Activated T-helper 9 cell treated with anti-CD3 and anti-CD28 coated beads, Interleukin-2, amount 50 U/mL, for 16 hours (primary cell): ENCODE data around the gene AKR7A2.

ENCODE experiments used
- DNase-seq: peaks from one replicate; pipeline ENCODE4 v3.0.0-alpha.2; 2020; ENCODE audit warnings: low read depth

The AKR7A2 gene

DNA sequence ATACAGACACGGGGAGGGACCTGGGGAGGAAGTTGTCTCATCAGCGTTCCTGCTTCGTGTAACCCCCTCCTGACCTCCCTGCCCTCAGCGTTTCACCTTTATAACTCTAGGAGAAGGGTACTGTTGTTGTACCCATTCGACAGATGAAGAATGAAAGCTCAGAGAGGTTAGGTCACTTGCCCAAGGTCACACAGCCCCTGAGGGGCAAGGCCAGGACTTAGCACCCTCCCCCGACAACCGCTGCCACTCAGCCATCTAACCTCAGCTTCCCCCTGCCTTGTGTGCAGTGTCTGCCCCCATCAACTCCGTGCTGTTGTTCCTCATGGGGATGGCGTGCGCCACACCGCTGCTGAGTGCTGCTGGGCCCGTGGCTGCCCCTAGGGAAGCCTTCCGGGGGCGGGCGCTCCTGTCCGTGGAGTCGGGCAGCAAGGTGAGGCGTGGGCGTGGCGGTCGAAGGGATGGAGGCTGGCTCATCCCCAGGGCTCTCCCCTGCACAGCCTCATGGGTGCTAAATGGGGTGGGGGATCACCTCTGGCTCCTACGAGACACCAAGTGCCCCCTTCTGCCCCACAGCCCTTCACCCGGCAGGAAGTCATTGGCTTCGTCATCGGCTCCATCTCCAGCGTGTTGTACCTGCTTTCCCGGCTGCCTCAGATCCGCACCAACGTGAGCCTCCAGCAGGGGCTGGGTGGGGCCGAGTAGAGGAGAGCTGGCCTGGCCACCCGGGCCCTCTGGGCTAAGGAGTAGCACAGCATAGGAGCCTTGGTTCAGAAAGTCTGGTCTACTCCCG lies 14.2 kb upstream of the AKR7A2 start:
- no peak for DNase-seq

DNA sequence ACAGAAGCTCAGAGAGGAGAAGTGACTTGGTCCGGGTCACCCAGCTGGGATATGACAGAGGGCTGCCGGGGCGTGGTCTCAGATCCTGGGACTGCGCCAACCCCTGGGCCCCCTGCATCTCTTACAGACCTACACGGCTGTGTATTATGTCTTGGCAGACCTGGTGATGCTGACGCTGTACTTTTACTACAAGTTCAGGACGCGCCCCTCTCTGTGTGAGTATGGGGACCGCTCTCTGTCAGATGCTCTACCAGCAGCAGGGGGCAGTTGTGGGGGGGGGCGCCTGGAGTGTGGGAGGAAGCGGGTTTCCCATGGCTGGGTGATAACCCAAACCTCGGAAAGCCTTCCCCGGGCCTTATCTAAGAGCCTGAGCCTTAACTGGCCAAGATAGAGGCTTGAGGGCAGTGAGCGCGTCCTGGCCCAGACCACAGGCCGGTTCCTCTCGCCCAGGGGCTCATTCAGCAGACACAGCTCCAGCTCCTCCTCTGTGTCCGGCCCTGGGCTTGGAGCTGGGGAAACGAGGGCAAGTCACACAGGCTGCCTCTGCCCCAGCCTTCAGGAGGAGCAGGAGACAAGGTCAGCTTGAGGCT lies 13.5 kb upstream of the AKR7A2 start:
- no peak for DNase-seq

DNA sequence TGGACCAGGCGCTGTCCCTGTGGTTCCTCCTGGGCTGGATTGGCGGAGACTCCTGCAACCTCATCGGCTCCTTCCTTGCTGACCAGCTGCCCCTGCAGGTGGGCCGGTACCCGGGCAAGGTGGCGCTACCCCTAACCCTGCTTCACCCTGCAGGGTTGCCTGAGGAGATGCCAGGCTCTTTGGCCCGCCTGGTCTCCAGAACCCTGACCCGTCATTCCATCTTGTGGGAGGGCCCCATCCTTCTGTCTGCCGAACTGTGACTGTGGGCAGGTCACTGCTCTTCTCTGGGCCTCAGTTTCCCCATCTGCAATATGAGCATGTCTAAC lies 12.7 kb upstream of the AKR7A2 start:
- no peak for DNase-seq

DNA sequence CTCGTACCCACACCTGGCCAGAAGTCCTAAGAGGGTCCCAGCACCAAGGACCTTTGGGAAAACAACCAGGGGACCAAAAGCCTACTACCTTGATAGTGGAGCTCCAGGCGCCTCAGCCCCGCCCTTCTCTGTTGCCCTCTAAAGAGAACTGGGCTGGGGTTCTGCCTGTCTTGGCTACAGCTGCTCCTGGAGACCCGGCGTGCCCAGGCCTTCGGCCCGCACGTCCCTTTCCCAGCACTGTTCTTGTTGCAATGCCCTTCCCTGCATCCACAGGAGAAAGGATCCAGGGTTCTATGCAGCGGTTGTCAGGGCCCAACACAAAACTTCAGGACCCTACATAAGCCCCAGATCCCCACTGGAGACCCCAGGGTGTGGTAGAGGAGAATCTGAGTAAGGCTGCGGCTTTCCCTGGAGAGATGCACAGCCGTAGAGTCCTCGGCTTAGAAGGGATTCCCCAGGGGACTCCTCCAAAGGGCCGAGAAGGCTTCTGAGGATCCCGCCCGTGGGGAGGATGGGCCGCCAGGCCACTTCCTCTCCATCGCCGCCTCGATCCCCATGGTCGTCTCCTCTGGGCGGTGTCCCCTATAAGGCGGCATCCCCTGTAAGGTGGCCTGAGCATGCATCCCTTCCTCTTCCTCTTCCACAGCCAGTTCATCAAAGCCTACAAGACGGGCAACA lies 12.2 kb upstream of the AKR7A2 start:
- DNase-seq: no peak

DNA sequence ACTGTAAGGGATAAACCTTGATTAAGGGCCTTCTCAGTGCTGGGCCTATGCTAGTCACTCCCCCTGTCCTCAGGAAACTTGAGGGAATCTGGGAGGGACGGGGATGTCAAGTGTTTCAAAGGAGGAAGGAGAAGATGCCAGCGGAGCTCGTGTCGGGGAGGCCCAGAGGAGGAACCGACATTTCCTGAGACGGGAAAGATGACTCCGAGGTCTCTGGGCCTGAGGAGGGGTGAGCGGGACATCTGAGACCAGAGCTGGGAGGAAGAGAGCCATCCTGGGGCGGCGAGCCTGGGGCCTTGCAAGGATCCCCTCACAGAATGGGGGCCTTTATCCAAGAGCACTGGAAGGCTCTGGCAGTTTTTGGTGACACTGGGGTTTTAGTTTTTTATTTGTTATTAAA lies 10.5 kb upstream of the AKR7A2 start:
- DNase-seq: no peak

DNA sequence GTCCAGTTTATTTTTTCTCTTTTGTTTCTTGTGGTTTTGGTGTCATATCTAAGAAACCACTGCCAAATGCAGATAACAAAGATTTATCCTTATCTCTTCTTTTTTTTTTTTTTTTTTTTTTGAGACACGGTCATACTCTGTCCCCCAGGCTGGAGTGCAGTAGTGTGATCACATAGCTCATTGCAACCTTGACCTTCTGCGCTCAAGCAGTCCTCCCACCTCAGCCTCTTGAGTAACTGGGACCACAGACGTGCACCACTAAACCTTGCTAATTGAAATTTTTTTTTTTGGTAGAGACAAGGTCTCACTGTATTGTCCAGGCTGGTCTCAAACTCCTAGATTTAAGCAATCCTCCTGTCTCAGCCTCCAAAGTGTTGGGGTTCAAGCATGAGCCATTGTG lies 9.1 kb upstream of the AKR7A2 start:
- no peak for DNase-seq

DNA sequence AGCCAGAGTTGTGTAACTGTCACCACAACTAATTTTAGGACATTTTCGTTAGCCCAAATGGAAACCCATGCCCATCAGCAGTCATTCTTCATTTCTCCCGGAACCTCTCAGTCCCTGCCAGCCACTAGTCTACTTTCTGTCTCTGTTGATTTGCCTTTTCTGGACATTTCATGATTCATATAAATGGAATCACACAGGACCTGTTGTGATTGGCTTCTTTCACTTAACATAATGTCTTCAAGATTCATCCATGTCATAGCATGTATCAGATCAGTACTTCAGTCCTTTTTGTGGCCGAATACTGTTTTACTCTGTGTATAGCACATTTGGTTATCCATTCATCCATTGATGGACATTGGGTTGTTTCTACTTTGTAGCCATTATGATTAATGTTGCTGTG lies 7.3 kb upstream of the AKR7A2 start:
- DNase-seq: no peak

DNA sequence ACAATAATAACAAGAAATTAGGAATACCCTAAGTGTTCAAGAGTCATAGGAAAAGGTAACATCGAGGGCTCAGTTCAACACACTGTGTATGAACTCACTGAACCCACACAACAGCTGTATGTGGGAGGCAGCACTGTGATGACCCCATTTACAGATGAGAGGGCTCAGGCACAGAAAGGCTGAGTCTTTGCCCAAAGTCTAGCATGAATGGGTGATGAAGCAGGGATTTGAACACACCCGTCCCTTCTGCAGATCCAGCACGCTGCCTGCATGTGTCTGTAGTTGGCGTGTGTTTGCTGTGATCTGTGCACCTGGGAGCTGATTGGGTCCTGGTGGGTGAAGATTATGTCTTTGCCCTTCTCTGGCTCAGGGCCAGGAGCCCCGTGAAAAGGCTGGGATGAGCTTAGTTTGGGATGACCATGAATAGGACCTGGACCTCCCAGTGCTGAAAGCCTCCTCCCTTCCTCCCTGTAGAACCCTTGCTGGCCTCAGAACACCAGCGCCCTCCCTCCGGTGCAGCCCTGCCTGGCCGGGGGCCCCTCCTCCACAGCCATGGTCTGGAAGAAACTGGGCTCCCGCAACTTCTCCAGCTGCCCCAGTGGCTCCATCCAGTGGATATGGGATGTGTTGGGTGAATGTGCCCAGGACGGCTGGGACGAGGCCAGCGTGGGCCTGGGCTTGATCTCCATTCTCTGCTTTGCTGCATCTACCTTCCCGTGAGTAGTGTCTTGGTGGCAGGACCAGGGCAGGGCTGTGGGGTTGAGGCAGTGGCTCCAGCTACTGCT lies 5.4 kb upstream of the AKR7A2 start:
- no peak for DNase-seq

DNA sequence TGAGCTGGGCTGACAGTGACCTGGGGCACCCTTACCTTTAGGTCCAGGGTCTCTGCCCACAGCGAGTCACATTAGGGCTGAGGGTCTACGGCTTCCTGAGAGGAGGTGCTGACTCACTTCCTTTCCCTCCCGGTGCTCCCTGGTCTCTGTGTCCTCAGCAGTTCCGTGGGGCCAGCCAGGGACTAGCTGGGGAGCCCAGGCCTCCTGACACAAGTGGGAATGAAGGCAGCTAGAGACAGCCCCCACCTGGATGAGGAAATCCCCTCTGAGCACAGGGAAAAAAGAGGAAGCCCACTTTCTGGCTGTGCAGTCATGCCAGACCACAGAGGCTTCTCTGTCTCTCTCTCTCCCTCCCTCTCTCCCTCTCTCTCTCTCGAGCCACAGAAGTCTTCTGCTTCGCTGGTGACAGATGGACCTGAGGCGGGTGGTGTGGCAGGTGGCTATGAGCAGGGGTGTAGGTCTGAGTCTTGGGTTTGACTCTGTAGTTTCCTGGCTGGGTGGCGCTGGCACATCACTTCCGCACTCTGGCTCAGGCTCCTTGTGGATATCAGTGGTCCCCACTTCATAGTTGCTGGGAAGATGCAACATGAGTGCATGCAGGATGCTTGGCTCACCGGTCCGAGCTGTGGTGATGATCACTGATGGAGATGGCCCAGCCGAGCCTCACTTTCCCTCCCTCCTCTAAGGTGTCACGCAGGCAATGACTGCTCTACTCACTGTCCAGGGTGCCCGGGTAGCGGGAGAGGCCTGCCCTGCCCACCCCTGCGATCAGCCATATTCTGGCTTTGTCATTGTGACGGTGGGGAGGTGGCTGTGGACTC lies 3.6 kb upstream of the AKR7A2 start:
- no peak for DNase-seq

DNA sequence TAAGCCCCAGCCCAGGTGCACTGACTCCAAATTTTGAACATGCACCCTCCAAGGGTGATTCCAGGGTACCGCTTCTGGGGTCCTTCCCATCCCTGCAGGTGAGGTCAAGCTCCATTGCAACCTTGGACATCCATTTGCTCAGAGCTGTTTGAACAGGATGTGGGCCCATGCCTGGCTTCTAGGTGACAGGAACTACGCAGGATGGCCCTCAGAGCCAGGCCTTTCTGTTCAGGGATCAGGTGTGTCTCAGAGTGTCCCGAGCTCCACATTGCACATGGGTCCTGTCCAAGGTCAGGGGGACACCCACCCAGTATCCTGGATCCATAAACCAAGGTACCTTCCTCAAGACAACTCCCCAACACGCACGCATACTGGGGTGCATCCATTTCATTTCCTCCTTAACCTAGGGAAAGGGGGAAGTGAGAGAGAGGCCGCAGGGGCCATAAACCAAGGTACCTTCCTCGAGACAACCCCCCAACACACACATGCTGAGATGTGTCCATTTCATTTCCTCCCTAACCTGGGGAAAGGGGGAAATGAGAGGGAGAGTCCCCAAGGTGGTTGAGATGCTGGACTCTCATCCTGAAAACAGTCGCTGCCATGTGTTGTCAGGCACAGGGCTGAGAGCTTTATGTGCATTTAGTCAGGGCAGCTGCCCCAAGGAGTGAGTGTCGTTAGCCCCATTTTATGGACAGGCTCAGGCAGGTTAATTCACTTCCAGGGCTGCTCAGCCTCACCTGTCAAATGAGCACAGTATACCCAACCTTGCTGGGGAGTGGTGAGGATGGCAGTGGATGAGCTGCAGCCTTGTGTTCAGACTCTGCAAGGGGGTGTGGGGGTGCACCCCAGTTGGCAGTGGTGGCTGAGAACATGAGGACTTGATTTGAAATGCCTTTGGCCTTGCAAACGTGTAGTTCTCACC lies 2.3 kb upstream of the AKR7A2 start:
- DNase-seq: no peak

DNA sequence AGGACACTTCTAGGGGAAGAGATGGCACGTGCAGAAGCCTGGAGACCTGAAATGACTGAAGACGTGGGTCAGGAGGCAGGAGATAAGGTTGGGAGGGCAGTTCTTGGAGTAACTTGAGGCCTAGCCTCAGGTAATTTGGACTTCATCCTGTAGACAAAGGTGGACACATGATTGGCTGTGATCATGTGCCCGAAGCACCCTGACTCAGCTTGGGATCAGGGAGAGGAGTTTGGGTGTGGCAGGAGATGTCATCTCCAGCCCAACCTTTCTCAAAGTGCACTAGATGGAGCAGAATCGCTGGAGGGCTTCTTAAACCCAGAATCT lies 1.7 kb upstream of the AKR7A2 start:
- no peak for DNase-seq

DNA sequence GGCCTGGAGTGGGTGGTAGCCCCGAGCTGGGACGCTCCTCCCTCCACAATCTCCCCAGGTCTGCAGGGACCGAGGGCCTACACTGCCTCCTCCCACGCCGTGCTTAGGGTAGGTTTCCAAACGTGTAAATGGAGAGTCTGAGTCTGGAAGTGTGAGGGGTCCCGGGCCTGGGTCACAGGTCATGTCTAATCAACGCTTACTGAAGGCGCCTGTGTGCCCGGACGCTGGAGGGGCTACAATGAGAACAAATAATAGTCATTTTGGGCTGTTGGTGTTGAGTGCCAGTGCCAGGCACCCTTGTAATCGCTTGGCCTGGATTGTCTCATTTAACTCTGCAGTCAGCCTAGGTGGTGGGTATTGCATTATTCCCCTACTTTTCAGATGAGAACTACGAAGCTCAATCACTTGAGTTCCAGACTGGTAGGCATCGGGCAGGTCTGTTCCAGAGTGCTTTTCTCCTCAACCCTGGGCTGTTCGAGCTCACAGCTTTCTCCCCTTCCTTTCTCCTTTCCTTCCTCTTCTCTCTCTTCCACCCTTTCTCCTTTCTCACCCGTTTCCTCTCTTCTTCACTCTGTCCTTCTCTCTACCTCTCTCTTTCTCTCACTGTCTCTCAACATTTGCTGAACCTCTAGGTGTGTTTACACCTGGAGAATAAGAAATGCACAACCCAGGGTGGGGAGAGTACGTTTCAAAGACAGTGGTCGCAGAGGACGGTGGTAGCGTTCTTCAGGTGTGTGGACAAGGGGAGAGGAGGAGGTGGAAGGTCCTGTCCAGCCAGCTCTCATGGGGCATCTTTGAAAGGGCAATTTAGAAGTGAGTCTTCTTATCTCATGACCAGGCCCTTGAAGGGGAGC lies 1.1 kb upstream of the AKR7A2 start:
- DNase-seq: no peak

DNA sequence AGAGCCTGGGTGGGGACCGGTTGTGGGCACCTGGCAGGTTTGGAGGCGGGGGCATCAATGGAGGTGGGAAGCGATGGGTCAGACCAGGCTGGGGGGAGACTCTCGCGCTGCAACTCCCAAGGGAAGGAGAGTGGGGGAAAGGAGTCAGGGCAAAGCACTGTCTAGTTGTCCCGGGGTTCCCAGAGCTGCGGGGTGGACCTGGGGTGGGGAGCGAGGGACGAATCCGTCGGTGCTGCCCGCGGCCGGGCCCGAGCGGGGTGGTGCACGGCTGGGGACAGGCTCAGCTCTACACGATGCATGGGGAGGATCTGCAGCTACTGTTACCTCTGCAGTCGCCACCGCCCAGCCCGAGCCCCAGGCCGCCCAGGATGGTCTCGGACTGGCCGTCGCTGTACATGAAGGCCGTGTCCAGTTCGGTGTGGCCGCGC lies 427 bp downstream of the AKR7A2 start:
- DNase-seq: no peak

DNA sequence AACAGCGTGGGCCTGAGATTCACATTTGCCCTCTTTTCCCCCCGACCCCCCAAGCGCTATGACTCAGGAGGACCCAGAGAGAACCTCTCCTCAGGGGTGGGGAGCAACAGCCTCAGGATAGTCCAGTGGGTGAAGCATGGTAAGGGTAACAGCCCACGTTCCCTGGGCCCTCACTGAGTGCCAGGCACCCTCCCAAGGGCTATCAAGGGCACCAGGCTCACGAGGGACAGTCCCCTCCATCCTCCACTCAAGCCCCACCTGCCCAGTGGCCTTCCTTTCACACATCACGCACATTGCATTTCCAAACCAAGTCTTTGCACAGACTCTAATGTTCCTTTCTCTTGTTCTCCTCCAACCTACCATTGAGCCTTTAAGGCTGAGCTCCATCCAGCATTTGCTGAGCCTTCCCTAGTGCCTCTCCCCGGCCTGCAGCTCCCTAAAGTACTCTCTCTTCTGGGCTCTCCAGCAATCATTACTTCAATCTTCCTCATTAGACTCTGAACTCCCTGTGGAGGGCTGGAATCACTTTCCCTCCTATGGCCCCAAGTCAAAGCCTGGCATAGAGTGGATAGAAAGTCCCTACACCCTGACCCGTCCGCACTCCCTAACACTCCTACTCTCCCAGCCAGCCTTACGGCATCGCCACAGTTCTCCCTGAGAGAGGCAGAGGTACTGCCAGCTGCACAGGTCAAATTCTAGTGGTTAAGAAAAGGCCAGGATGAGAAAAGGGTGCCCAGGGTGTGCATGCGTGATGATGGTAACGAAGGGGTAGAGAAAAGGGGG lies 1.0 kb downstream of the AKR7A2 start:
- DNase-seq: no peak

DNA sequence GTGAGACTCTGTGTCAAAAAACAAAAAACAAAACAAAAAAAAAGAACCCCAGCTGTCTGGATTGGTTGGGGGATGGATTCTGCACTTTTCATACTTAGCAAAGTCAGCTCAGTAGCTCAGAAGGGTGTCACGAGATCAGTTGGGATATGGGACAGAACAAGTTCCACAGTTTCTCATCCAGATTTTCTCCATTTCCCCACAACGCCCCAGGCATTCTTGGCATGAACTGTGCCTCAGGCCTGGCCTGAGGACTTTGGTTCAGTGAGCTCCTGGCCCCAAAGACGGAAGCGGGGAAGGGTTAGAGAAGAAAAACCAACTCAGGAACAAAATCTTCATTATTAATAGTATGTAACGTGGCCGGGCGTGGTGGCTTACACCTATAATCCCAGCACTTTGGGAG lies 1.9 kb downstream of the AKR7A2 start:
- no peak for DNase-seq

DNA sequence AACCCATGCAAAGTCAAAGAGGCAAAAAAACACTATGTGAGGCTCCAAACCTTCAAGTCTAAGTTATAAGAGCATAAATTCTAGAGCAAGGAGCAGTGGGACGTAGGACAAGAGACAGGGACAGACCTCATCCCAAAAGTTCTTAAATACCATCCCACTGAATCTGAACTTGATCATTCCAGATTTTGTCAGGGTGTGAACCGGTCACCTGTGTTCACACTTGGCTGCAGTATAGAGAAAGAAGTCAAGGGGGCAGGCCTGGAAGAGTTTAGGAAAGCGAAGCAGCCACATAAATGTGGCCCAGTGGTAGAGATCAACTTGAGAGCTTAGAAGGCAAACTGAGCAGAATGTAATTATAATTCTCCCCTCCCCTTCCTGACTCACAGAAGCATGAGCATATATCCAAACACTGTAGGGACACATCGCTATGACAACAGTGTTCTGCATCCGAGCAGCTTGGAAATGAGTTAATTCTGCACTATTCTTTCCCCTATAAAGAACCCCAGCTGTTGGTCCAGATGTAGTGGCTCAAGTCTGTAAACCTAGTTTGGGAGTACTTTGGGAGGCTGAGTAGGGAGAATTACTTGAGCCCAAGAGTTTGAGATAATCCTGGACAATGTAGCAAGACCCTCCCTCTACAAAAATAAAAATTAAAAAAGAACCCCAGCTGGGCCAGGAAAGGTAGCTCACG lies 2.7 kb downstream of the AKR7A2 start:
- no peak for DNase-seq

DNA sequence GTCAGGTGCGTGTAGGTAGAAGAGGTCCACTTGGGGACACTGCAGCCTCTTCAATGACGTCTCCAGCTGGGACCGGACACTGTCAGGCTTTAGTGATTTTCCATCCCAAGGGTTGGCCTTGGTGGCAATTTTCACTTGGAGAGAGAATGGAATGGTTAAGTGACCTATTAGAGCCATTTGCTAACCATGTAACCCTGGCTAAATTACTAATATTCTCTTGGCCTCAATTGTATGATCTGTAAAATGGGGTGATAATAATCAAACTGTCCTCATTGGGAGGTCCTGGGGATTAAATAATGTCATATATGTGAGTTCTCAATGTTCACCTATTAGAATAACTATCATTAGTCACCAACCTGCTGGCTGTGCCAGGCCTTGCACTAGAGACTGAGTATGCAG lies 3.4 kb downstream of the AKR7A2 start:
- DNase-seq: no peak

DNA sequence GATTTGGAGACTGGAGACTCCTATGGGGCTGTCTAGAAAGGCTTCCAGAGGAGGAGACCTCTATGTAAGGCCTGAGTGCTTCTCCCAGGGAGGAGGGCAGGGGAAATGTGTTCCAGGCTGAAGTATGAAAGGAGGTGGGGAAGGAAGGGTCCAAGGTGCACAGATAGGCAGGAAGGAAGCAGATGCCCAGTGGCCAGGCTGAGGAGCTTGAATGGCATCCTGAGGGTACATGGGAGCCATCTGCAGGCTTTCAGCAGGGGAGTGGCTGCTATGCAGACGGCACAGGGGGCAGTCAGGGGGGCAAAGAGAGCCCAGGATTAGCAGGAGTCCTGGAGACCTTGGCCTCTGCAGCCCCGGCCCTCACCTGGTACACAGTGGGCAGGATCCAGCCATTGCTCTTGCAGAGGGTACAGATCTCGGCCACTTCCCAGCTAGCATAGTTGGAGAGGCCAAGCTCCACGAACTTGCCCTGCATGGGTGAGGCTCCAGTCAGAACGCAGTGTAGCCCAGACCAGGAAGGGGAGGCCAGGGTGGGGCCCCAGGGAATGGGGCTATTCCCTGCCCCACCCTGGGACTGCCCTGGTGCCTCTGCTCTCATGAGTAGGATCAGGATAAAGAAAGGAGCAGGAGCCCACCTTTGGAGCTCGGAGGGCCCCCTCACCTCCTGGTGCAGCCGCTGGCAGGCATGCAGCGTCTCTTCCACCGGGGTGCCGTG lies 4.0 kb downstream of the AKR7A2 start:
- DNase-seq: no peak
